Breast epithelium (tissue), 4 donors: Measurements from ENCODE around the gene IMPA2. TPM values are rescaled to one million over a fixed set of nuclear protein-coding genes. Genes with fewer than 3 reads are reported as not detected.

Experiments
- DNase-seq, 2 donors: peaks; one replicate each; pipeline ENCODE4 v3.0.0-alpha.2; 2019; ENCODE audit warnings: low spot score in 2 of 2
- H3K27ac ChIP-seq, 2 donors: fragments of 200-600 bp; sonication (generic) in 1 of 2; one replicate each; pipeline ENCODE4 v1.5.1; 2016 to 2019; ENCODE audit warnings: mild to moderate bottlenecking in 1 of 2
- H3K27me3 ChIP-seq, 2 donors: fragments of 200-600 bp; sonication (generic) in 1 of 2; one replicate each; pipeline versions ENCODE4 v1.5.1 to v1.6.0; 2017 to 2019; ENCODE audit warnings: control low read depth in 1 of 2, mild to moderate bottlenecking in 1 of 2
- H3K36me3 ChIP-seq: fragments of 200-600 bp; one replicate; pipeline ENCODE4 v1.5.1; 2019
- H3K4me1 ChIP-seq, 2 donors: fragments of 200-600 bp; sonication (generic); one replicate each; pipeline ENCODE4 v1.5.1; 2016 to 2019; ENCODE audit warnings: control low read depth in 1 of 2
- H3K4me3 ChIP-seq, 3 donors: fragments of 200-600 bp; sonication (generic); 1 replicate in 2 of 3; 2 replicates in 1 of 3; pipeline ENCODE4 v1.5.1; 2016 to 2019; ENCODE audit warnings: mild to moderate bottlenecking in 3 of 3, moderate library complexity in 2 of 3
- H3K9me3 ChIP-seq, 2 donors: fragments of 200-600 bp; sonication (generic) in 1 of 2; one replicate each; pipeline ENCODE4 v1.5.1; 2016 to 2019; ENCODE audit warnings: control low read depth in 1 of 2
- CTCF ChIP-seq, 3 donors: fragments of 450-650 bp; IDR thresholded peaks; one replicate each; pipeline ENCODE4 v1.5.1; 2016 to 2017; ENCODE audit warnings: antibody characterized with exemption in 3 of 3, mild to moderate bottlenecking in 3 of 3, moderate library complexity in 3 of 3
- POLR2A ChIP-seq: fragments of 450-650 bp; IDR thresholded peaks from one replicate; pipeline ENCODE4 v1.6.1; 2016; ENCODE audit warnings: antibody characterized with exemption, mild to moderate bottlenecking, moderate library complexity
- POLR2AphosphoS5 ChIP-seq, 3 donors: sonication (generic); formaldehyde crosslinking; IDR thresholded peaks; one replicate each; pipeline ENCODE4 v1.6.1; 2017; ENCODE audit warnings: antibody characterized with exemption in 3 of 3
- intact Hi-C: fragments of 100-400 bp; cut with DNase I; formaldehyde crosslinking; loops from one replicate; pipeline ENCODE4 v1.15.1; 2023; ENCODE audit warnings: low total_unique reads
- total RNA-seq, 3 donors: library from RNA; depleted of rRNA; stranded (reverse); fragments of >200 nt; gene quantifications; one replicate each; pipeline ENCODE4 v1.1.0, GENCODE V29; 2016

IMPA2 gene
- total RNA-seq, 3 donors from 2014 or later, result 25.2 to 26.5 (median 26.2) TPM

- Histone ChIP-seq H3K36me3 (no peaks in the 10 kb centered on the region), H3K4me1 (peaks cover 0 to 14% of the 10 kb centered on the region in 2 donors), H3K27me3 (no peaks in the 10 kb centered on the region), H3K4me3 (peak overlapping the region in 1 of 3 donors; percentile 29), H3K27ac (peak overlapping the region; percentile 71 to 79), H3K9me3 (no peaks in the 10 kb centered on the region)
- TF ChIP-seq CTCF (IDR thresholded peaks at IDR 0.05) (no peak), POLR2A (no peak), POLR2AphosphoS5 (IDR thresholded peaks at IDR 0.05) (no peak)
- no peak for DNase-seq
- intact Hi-C loops, result no loop called here
Measured at GRCh38 chr18:12011199-12011956, 30.1 kb downstream of the IMPA2 start.

- Histone ChIP-seq H3K27ac (peak overlapping the region; percentile 71 to 79), H3K4me3 (peak overlapping the region in 1 of 3 donors; percentile 16), H3K9me3 (no peaks in the 10 kb centered on the region), H3K4me1 (peaks cover 0 to 14% of the 10 kb centered on the region in 2 donors), H3K36me3 (no peaks in the 10 kb centered on the region), H3K27me3 (no peaks in the 10 kb centered on the region)
- intact Hi-C loops, result no loop called here
- no peak for DNase-seq
- no peak for TF ChIP-seq CTCF (IDR thresholded peaks at IDR 0.05)
- TF ChIP-seq POLR2AphosphoS5 (IDR thresholded peaks at IDR 0.05), result no peak
- TF ChIP-seq POLR2A, result no peak
Measured at GRCh38 chr18:12011957-12012549, 30.7 kb downstream of the IMPA2 start.

GRCh38 chr18:12012697-12013096 is 31.4 kb downstream of the IMPA2 start:
- intact Hi-C loops, result no loop called here
- DNase-seq, result no peak
- TF ChIP-seq CTCF (IDR thresholded peaks at IDR 0.05) (no peak), POLR2A (no peak), POLR2AphosphoS5 (IDR thresholded peaks at IDR 0.05) (no peak)
- Histone ChIP-seq H3K36me3 (no peaks in the 10 kb centered on the region), H3K27ac (peak overlapping the region; percentile 66 to 71), H3K4me1 (peaks cover 0 to 14% of the 10 kb centered on the region in 2 donors), H3K9me3 (no peaks in the 10 kb centered on the region), H3K27me3 (no peaks in the 10 kb centered on the region), H3K4me3 (no peak overlapping the region)

GRCh38 chr18:12013186-12013916 is 32.0 kb downstream of the IMPA2 start:
- Histone ChIP-seq H3K4me1 (peaks cover 0 to 14% of the 10 kb centered on the region in 2 donors), H3K4me3 (no peak overlapping the region), H3K36me3 (no peaks in the 10 kb centered on the region), H3K27ac (peak overlapping the region; percentile 66 to 71), H3K9me3 (no peaks in the 10 kb centered on the region), H3K27me3 (no peaks in the 10 kb centered on the region)
- no peak for TF ChIP-seq POLR2A
- intact Hi-C loops, result no loop called here
- DNase-seq, result no peak

- H3K4me1 ChIP-seq, result peaks cover 0 to 14% of the 10 kb centered on the region in 2 donors
- H3K27ac ChIP-seq, result peak overlapping the region; percentile 66 to 81
- H3K36me3 ChIP-seq, result no peaks in the 10 kb centered on the region
- no peak for DNase-seq
- H3K4me3 ChIP-seq, result no peak overlapping the region
- intact Hi-C loops, result no loop called here
- H3K9me3 ChIP-seq, result no peaks in the 10 kb centered on the region
- no peaks in the 10 kb centered on the region for H3K27me3 ChIP-seq
- TF ChIP-seq CTCF (IDR thresholded peaks at IDR 0.05) (no peak), POLR2A (no peak), POLR2AphosphoS5 (IDR thresholded peaks at IDR 0.05) (no peak)
Measured at GRCh38 chr18:12014086-12014485, 32.8 kb downstream of the IMPA2 start.
